Breast epithelium (tissue), 3 donors: ENCODE data around the gene RALY.

Experiments used
- POLR2A ChIP-seq: fragments of 450-650 bp; IDR thresholded peaks from one replicate; pipeline ENCODE4 v1.6.1; 2016; ENCODE audit warnings: antibody characterized with exemption, mild to moderate bottlenecking, moderate library complexity
- POLR2AphosphoS5 ChIP-seq, 3 donors: sonication (generic); formaldehyde crosslinking; IDR thresholded peaks; one replicate each; pipeline ENCODE4 v1.6.1; 2017; ENCODE audit warnings: antibody characterized with exemption in 3 of 3
- TF ChIP-seq, protein P1 (sequence below), 3 donors: fragments of 450-650 bp; IDR thresholded peaks; one replicate each; pipeline ENCODE4 v1.5.1; 2016 to 2017; ENCODE audit warnings: antibody characterized with exemption in 3 of 3, mild to moderate bottlenecking in 3 of 3, moderate library complexity in 3 of 3

DNA sequence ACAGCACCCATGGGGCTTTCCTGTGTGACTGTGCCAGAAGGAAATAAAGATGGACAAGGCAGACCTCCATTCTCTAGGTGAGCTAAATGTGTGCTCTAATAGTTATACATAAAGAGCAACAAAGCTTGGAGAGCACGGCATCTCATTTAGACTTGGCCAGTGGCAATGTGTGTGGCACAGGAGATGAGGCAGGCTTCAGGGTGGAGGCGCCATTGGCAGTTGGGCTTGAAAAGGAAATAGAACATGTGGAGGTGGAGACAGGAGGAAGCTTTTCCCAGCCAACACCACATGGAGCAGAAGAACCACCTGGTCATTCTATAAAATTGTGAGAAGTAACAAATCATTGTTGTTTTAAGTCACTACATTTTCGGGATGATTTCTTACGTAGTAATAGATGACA, 3.6 kb upstream of the RALY start:
- TF ChIP-seq, protein P1, sequence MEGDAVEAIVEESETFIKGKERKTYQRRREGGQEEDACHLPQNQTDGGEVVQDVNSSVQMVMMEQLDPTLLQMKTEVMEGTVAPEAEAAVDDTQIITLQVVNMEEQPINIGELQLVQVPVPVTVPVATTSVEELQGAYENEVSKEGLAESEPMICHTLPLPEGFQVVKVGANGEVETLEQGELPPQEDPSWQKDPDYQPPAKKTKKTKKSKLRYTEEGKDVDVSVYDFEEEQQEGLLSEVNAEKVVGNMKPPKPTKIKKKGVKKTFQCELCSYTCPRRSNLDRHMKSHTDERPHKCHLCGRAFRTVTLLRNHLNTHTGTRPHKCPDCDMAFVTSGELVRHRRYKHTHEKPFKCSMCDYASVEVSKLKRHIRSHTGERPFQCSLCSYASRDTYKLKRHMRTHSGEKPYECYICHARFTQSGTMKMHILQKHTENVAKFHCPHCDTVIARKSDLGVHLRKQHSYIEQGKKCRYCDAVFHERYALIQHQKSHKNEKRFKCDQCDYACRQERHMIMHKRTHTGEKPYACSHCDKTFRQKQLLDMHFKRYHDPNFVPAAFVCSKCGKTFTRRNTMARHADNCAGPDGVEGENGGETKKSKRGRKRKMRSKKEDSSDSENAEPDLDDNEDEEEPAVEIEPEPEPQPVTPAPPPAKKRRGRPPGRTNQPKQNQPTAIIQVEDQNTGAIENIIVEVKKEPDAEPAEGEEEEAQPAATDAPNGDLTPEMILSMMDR (IDR thresholded peaks at IDR 0.05), result no peak
- TF ChIP-seq POLR2A (no peak), POLR2AphosphoS5 (IDR thresholded peaks at IDR 0.05) (no peak)
